ENCODE results near the gene FASN. TPM values are rescaled to one million over a fixed set of nuclear protein-coding genes. Genes with fewer than 3 reads are reported as not detected.
A peak's percentile ranks its signal among the peaks of the same experiment; 100 is the strongest.

Gene FASN
- total and polyA plus RNA-seq, 2 of the 4 experiments (the other 2 are of a cell fraction) = 12.4 to 56.0 TPM

DNA sequence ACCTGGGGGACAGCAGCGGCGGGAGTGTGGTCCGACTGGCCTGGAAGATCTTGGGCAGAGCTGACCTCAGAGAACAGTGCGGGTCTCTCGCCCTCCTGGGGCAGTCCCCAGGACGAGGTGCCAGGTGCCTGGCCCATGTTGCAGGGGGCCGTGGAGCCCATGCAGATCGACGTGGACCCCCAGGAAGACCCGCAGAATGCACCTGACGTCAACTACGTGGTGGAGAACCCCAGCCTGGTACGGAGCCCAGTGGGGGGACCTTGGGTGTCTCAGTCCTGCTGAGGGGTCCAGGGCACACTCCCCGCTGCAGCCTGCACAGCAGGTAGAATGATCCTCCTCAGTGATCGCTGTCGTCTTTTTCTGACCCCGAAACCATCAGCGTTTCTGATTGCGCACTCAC, 44.9 kb downstream of the FASN start:
- in situ Hi-C loops (cut with MboI; ENCODE audit: low sequenced_read_pairs) = no loop called here
- no peaks in the 10 kb centered on the region for H3K9me3 ChIP-seq (ENCODE audit: control insufficient read depth, insufficient read depth, low read length)
- peaks cover 16 to 45% of the 10 kb centered on the region in 2 experiments for H3K79me1 ChIP-seq (ENCODE audit: low read depth in 1 of 2, low read length in 2 of 2)
- intact Hi-C loops (cut with micrococcal nuclease) = no loop called here
- H3K56ac ChIP-seq (ENCODE audit: extremely low read depth, insufficient read depth, low read length) = no peak overlapping the region
- WGBS, 2 experiments (ENCODE audit: extremely low coverage in 2 of 2, insufficient read length in 1 of 2) = 93% methylated on average over 11 of the region's 19 CpGs; no CpG with 5 or more reads in 1 of the 2 experiments
- no peak overlapping the region for H3K27ac ChIP-seq (ENCODE audit: insufficient read depth, low read length)
- no peak overlapping the region for H2BK20ac ChIP-seq (ENCODE audit: low read depth, low read length)
- no peak overlapping the region for H3K4ac ChIP-seq (ENCODE audit: low read depth, low read length)
- H3K4me2 ChIP-seq (ENCODE audit: low read depth, low read length) = peak overlapping the region; percentile 93; the same call in 1 of the 2 replicates
- POLR2A ChIA-PET (ENCODE audit: unreplicated experiment) = no interaction called here
- no peak overlapping the region for H3K18ac ChIP-seq (ENCODE audit: low read depth, low read length)
- CTCF ChIA-PET = no interaction called here
- H2AK5ac ChIP-seq (ENCODE audit: low read depth, low read length) = no peak overlapping the region
- TF ChIP-seq ELK1 (IDR thresholded peaks at IDR 0.05; ENCODE audit: borderline replicate concordance, low read depth, low read length) (no peak), RAD21 (IDR thresholded peaks at IDR 0.05; ENCODE audit: low read length) (no peak), RFX5 (IDR thresholded peaks at IDR 0.05; ENCODE audit: low read depth, low read length) (no peak), MXI1 (IDR thresholded peaks at IDR 0.05; ENCODE audit: borderline replicate concordance, low read depth, low read length) (no peak), BHLHE40 (IDR thresholded peaks at IDR 0.05; ENCODE audit: low read depth, low read length) (no peak)
- peaks cover 4% of the 10 kb centered on the region; the same call in 1 of the 2 replicates for H4K20me1 ChIP-seq (ENCODE audit: insufficient read depth, low read length)
- H3K23ac ChIP-seq (ENCODE audit: low read depth, low read length) = no peak overlapping the region
- peaks cover 58% of the 10 kb centered on the region for H3K36me3 ChIP-seq (ENCODE audit: control insufficient read depth, insufficient read depth, low read length)
- H2BK15ac ChIP-seq (ENCODE audit: low read depth, low read length) = no peak overlapping the region
- dilution Hi-C loops (cut with HindIII; ENCODE audit: low sequenced_read_pairs, unreplicated experiment) = no loop called here
- DNase-seq = no peak
- no peaks in the 10 kb centered on the region for H3K27me3 ChIP-seq (ENCODE audit: control insufficient read depth, insufficient read depth, low read length)
- H4K91ac ChIP-seq (ENCODE audit: insufficient read depth, low read depth, low read length) = no peak overlapping the region
- peak overlapping the region; percentile 99; the same call in 1 of the 2 replicates for H3K4me3 ChIP-seq (ENCODE audit: insufficient read depth, low read depth, low read length)
- H4K8ac ChIP-seq (ENCODE audit: low read depth in 2 of 2, low read length in 2 of 2) = no peak overlapping the region
- ATAC-seq (ENCODE audit: low read depth) = no peak
- H3K14ac ChIP-seq (replicated peaks; ENCODE audit: low read depth, low read length) = no peak overlapping the region
- no peak overlapping the region for H4K5ac ChIP-seq (ENCODE audit: low read depth, low read length)
- H2BK120ac ChIP-seq (ENCODE audit: low read depth, low read length) = no peak overlapping the region
- no peak overlapping the region for H2BK5ac ChIP-seq (ENCODE audit: low read depth, low read length, poor library complexity, severe bottlenecking)
- peaks cover 5% of the 10 kb centered on the region for H3K9me1 ChIP-seq (ENCODE audit: insufficient read depth, low read length)
- no peak overlapping the region for H2AFZ ChIP-seq (replicated peaks; ENCODE audit: low read length, poor library complexity)
- H3K4me1 ChIP-seq (ENCODE audit: control insufficient read depth, insufficient read depth, low read length) = peaks cover 18% of the 10 kb centered on the region
- peak overlapping the region; percentile 60 for H2AK9ac ChIP-seq (replicated peaks; ENCODE audit: low read depth, low read length, poor library complexity)
- no TSS peak for BruUV-seq (replicated peaks)
- no peak overlapping the region; the same call in 1 of the 2 replicates for H3K9ac ChIP-seq (ENCODE audit: low read depth, low read length)
